HG03135 (cell line): ENCODE measurements around the gene KIF18B.
A peak's percentile ranks its signal among the peaks of the same experiment; 100 is the strongest.

ENCODE experiments used
- ATAC-seq: cut with Tn5 transposase; IDR thresholded peaks from one replicate; pipeline ENCODE4 v1.9.1; 2021; ENCODE audit warnings: mild to moderate bottlenecking, moderate library complexity; ENCODE audit not compliant: unreplicated experiment

The KIF18B gene

GRCh38 chr17:44947461-44948314, at the start of gene KIF18B:
Gene KIF18B, minus strand, starts transcription at chr17:44947773. Its CDS starts 11,429 bp downstream, at chr17:44936344.
- ATAC-seq, result peak; percentile 93

GRCh38 chr17:44996304-44996703, 48.7 kb upstream of the KIF18B start:
- no peak for ATAC-seq

- ATAC-seq, result no peak
Measured at GRCh38 chr17:44995436-44996001, 47.9 kb upstream of the KIF18B start.

DNA sequence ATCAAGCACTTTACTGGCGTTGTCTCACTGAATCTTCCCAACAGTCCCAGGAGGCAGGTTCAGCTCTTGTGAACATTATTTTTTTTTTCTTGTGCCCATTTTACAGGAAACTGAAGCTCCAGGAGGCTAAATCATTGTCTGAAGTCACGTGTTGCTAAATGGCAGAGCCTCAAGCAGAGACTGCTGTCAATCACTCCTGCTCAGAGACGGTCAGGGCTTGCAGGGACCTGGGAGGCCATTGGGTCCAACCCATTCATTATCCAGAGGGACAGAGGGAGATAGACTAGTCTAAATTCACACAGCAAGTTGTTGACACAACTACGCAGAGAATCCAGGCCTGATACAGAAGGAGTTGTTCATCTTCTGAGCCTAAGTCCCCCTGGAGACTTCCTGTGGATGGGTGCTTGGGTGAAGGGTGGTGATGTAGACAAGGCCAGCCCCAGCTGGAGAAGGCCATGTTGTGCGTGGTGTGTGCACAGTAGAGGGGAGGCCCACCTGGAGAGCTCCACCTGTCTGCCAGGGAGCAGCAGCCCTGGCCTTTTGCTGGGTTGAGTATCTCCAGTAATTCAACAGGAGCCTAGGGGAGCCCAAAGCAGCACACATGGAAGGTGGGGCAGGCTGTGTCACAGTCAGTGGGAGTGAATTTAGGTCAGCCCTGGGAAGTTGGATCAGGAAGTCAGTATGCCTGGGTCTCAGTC, 44.8 kb upstream of the KIF18B start:
- no peak for ATAC-seq

DNA sequence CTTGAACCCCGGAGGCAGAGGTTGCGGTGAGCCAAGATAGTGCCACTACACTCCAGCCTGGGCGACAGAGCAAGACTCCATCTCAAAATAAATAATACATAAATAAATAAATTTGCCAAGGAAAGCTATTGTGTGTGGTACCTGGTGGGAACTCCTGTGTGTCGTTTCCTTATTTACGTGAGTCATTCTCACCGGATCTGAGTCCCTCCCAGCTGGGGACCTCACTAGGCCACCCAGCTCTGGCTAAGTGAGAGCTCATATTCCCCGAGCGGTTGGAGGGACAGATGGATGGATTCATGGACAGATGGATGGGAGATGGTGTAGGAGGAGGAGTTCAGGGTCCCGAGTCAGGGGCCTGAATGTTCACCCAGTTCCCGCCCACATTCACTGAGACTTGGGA, 43.4 kb upstream of the KIF18B start:
- no peak for ATAC-seq

GRCh38 chr17:44989552-44990138, 42.1 kb upstream of the KIF18B start:
- ATAC-seq, result no peak

- ATAC-seq, result no peak
Measured at GRCh38 chr17:44988044-44988942, 40.7 kb upstream of the KIF18B start.

- ATAC-seq, result no peak
Measured at GRCh38 chr17:44983563-44983962, 36.0 kb upstream of the KIF18B start.

DNA sequence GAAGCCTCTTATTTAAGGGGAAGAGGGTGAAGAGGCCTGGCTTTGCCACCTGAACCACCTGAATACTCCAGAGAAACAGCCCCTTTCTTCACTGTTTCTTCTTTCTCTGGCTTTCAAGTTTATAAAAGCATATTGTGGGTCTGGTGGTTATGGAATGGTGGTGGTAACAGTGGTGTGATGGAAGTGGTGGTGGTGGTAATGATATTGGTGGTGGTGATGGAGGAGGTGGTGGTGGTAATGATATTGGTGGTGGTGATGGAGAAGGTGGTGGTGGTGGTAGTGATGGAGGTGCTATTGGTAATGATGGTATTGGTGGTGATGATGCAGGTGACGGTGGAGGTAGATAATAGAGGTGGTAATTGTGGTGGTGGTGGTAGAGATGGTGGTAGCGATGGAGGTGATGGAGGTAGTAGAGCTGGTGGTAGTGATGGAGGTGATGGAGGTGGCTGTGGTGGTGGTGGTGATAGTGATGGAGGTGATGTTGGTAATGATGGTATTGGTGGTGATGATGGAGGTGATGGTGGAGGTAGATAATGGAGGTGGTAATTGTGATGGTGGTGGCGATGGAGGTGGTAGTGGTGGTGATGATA, 34.6 kb upstream of the KIF18B start:
- no peak for ATAC-seq

- ATAC-seq, result no peak
Measured at GRCh38 chr17:44981221-44981968, 33.8 kb upstream of the KIF18B start.

DNA sequence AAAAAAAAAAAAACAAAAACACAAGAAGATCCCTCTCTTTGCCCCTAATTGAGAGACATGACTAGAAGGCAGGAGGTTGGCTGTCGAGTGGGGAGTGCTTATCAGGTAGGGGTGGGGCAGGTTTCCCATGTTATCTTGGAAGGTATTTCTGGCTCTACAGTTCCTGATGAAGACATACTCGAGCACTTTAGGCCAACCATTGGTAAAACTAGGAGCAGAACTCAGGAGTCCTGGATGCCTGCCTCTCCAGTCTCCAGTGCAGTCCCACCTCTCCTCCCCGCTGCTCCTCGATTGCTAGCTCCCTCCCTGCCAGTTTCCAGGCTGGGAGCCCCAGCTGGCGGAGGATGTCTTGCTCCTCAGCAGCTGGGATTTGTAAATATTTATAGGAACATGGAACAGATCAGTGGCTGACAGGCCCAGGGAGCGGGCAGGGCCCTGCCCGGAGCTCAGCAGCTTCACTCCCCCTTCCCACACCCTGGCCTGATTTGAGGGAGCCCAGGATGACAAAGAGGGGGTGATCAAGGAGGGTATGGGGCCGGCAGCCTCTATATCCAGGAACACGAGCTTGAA, 31.9 kb upstream of the KIF18B start:
- ATAC-seq, result no peak

DNA sequence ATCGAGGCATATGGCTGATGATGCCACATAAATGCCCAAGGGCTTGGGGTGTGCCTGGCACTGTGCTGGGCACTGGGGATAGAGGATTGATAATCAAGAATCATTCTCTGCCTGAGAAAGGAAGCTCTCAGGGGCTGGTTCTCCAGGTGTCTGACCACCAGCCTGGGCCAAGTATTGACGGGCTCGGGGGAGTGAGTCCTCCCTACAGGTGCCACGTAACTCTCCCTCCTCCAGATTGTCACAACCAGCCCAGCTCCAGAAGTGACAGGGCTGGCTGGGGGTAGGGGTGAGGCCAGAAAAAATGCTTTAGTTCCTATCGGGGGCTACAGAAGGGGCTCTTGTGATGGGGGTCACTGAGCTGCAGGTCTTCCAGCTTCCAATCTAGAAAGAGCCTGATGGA, 31.2 kb upstream of the KIF18B start:
- ATAC-seq, result no peak

DNA sequence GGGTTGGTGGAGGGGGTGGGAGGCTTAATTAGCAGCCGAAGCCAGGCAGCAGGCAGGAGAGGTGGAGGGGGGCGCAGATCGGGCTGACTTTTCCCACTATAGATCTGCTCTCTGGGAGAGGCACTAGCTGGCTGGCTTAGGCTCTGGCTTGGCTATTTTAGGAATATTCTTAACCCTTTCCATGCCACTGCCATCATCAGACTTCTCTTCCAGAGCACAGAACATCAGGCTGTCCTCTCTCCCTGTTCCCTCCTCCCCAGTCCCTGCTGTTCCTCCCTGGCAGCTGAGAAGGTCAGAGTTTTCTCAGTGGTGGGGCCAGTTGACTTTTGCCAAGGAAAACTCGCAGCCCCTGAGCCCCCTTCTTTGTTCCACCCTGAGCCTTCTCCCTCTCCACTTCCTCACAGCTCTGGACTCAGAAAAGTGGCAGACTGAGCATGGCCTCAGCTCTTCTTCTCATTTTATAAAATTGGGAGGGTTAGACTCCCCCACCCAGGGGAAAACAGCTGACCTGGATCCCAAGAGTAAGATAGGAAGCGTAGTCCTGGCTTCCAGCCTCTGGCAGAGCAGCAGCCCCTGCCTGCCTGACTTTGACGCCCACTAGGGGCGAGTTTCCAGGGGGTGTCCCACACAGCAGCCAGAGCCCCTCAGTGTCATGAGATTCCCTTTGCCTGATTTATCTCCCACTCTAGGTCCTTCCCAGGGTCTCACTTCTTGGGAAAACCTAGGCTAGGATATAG, 30.4 kb upstream of the KIF18B start:
- ATAC-seq, result no peak

DNA sequence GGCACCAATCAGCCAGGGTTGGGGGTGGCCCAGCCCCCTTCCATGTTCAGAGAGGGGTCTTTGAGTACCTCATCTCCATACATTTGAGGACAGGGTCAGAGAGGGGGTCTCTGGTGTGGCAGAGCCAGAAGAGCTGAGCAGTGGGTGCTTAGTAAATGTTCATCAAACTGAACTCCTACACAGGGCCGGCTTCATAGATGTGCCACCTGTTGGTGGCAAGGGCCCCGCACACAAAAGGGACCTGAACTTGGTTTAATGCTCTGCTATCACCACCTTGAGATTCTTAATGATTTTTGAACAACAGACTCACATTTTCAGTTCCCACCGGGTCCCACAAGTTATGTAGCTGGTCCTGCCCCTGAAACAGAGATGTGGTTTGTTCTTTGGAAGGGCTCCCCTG, 29.5 kb upstream of the KIF18B start:
- ATAC-seq, result no peak

DNA sequence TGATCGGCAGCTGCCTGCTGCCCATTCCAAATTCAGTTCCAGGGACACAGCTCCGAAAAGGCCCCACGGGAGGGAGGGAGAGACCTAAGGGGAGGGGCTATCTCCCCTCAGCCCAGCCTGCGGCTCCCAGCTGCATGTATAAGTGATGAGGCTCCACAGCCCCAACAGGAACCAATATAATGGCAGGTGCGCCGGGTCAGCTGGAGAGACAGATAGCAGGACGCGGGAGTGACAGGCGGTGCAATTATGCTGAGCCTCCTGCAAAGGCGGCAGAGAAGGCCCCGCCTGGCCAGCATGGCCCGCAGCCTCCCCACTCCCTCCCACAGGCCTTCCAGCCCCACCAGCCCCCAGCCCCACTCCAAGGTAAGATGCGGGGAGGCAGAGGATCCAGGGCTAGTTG, 28.6 kb upstream of the KIF18B start:
- no peak for ATAC-seq

DNA sequence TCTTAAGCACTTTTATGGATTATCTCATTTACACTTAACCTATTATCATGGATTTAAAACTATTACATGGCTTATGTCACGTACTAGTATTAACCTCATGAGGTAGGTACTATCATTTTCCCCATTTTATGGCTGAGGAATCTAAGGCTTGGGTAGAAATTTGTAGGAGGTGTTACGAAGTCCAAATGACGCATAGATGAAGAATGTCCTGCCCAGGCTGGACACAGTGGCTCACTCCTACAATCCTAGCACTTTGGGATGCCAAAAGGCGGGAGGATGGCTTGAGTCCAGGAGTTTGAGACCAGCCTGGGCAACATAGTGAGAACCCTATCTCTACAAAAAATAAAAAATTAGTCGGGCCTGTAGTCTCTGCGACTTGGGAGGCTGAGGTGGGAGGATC, 25.4 kb upstream of the KIF18B start:
- no peak for ATAC-seq

- no peak for ATAC-seq
Measured at GRCh38 chr17:44971776-44972483, 24.4 kb upstream of the KIF18B start.
